Bronchus fibroblast of lung (primary cell): ENCODE data around the gene SLC35A2. TPM values are rescaled to one million over a fixed set of nuclear protein-coding genes. Genes with fewer than 3 reads are reported as not detected.

Experiments
- total RNA-seq: library from RNA; depleted of rRNA; stranded (reverse); fragments of >200 nt; gene quantifications from 2 replicates; pipeline ENCODE4 v1.2.3, GENCODE V29; 2015

Gene SLC35A2
- 30.9 and 35.3 TPM in 2 replicates for total RNA-seq

GRCh38 chrX:48911412-48912182 lies at the start of gene SLC35A2:
TSS of gene SLC35A2 (minus strand) at chrX:48911646. CDS start at chrX:48911636, 10 bp downstream.

GRCh38 chrX:48957477-48957826 lies 46.0 kb upstream of the SLC35A2 start, which contains the start of gene OTUD5:
TSS of gene OTUD5 (minus strand) at chrX:48957607. CDS start at chrX:48957570, 37 bp downstream.

GRCh38 chrX:48918643-48919340 lies 7.3 kb upstream of the SLC35A2 start, which contains the start of gene PIM2:
TSS of gene PIM2 (minus strand) at chrX:48919024. CDS start at chrX:48918834, 190 bp downstream.

GRCh38 chrX:48897625-48898306 lies 13.7 kb downstream of the SLC35A2 start, which contains the start of the genes PQBP1 and TIMM17B:
TSS of gene PQBP1 (plus strand) at chrX:48897930. CDS start at chrX:48898510, 580 bp downstream.
TSS of gene TIMM17B (minus strand) at chrX:48897768. CDS start at chrX:48897749, 19 bp downstream.

Other genes starting within 250 kb of the SLC35A2 start
- gene WAS, start 227.8 kb downstream of the SLC35A2 start, total RNA-seq: 0.17 and 0.89 TPM in 2 replicates
- 21.7 and 23.6 TPM in 2 replicates for gene SUV39H1, start 214.9 kb downstream of the SLC35A2 start, total RNA-seq
- gene GLOD5, start 149.9 kb downstream of the SLC35A2 start, total RNA-seq: not detected in 2 replicates
- gene GATA1, start 125.1 kb downstream of the SLC35A2 start, total RNA-seq: not detected in 2 replicates
- gene HDAC6, start 109.6 kb downstream of the SLC35A2 start, total RNA-seq: 42.8 and 51.6 TPM in 2 replicates
- not detected in 2 replicates for gene ERAS, start 85.1 kb downstream of the SLC35A2 start, total RNA-seq
- 0.17 TPM in 1 of 2 replicates, not detected in the other for gene PCSK1N, start 76.0 kb downstream of the SLC35A2 start, total RNA-seq
- 58.7 and 71.3 TPM in 2 replicates for gene TIMM17B, start 13.9 kb downstream of the SLC35A2 start, total RNA-seq
- gene PQBP1, start 13.7 kb downstream of the SLC35A2 start, total RNA-seq: 68.1 and 77.9 TPM in 2 replicates
- 10.9 and 11.9 TPM in 2 replicates for gene PIM2, start 7.4 kb upstream of the SLC35A2 start, total RNA-seq
- gene OTUD5, start 46.0 kb upstream of the SLC35A2 start, total RNA-seq: 37.0 and 38.7 TPM in 2 replicates
- 1.3 TPM in 2 replicates for gene KCND1, start 60.2 kb upstream of the SLC35A2 start, total RNA-seq
- 10.8 and 11.0 TPM in 2 replicates for gene GRIPAP1, start 90.6 kb upstream of the SLC35A2 start, total RNA-seq
- 46.1 and 51.9 TPM in 2 replicates for gene TFE3, start 131.7 kb upstream of the SLC35A2 start, total RNA-seq
- 0.50 and 1.5 TPM in 2 replicates for gene CCDC120, start 147.4 kb upstream of the SLC35A2 start, total RNA-seq
- gene PRAF2, start 162.4 kb upstream of the SLC35A2 start, total RNA-seq: 25.6 and 32.1 TPM in 2 replicates
- gene WDR45, start 168.2 kb upstream of the SLC35A2 start, total RNA-seq: 45.6 and 47.2 TPM in 2 replicates
- 14.6 TPM in 2 replicates for gene GPKOW, start 212.1 kb upstream of the SLC35A2 start, total RNA-seq